ENCODE measurements around the gene ZMYND15.

ZMYND15 gene

GRCh38 chr17:4750606-4751005 lies 11.0 kb downstream of the ZMYND15 start:
- no peak overlapping the region for H3K4me3 ChIP-seq (ENCODE audit: low read depth, low read length)
- no peak for DNase-seq (ENCODE audit: low read depth)
- TF ChIP-seq CTCF (IDR thresholded peaks at IDR 0.05; ENCODE audit: control insufficient read depth, extremely low read depth, insufficient read depth) = no peak

DNA sequence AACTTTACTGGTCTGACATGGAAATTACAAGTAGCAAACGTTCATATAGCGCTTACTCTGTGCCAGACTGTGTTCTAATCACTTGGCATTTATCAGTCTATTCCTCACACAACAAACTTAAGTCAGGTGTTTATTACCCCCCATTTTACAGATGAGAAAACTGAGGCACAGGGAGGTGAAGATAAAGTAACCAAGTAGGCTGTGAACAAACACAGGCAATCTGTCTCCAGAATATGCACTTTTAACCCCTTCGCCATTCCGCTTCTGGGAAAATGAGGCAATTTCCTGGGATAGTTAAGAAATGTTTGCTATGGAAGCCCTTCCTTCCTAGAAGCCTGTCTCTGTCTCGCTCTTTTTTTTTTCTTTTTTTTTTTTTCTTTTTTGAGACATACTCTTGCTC lies 12.3 kb downstream of the ZMYND15 start:
- no peak overlapping the region for H3K4me3 ChIP-seq (ENCODE audit: low read depth, low read length)
- DNase-seq (ENCODE audit: low read depth) = no peak
- TF ChIP-seq CTCF (IDR thresholded peaks at IDR 0.05; ENCODE audit: control insufficient read depth, extremely low read depth, insufficient read depth) = no peak

GRCh38 chr17:4753392-4753791 lies 13.8 kb downstream of the ZMYND15 start:
- no peak for TF ChIP-seq CTCF (IDR thresholded peaks at IDR 0.05; ENCODE audit: control insufficient read depth, extremely low read depth, insufficient read depth)

GRCh38 chr17:4759776-4760236 lies 20.2 kb downstream of the ZMYND15 start:
- no peak for DNase-seq (ENCODE audit: low read depth)
- no peak overlapping the region for H3K4me3 ChIP-seq (ENCODE audit: low read depth, low read length)
- no peak for TF ChIP-seq CTCF (IDR thresholded peaks at IDR 0.05; ENCODE audit: control insufficient read depth, extremely low read depth, insufficient read depth)

More at GRCh38 chr17:4753392-4753791, 13.8 kb downstream of the ZMYND15 start:
- DNase-seq (ENCODE audit: low read depth) = no peak
- no peak overlapping the region for H3K4me3 ChIP-seq (ENCODE audit: low read depth, low read length)

- no peak overlapping the region for H3K4me3 ChIP-seq (ENCODE audit: low read depth, low read length)
- no peak for DNase-seq (ENCODE audit: low read depth)
- TF ChIP-seq CTCF (IDR thresholded peaks at IDR 0.05; ENCODE audit: control insufficient read depth, extremely low read depth, insufficient read depth) = no peak
Observed at GRCh38 chr17:4764595-4764994, 25.0 kb downstream of the ZMYND15 start.

GRCh38 chr17:4766201-4766600 lies 26.6 kb downstream of the ZMYND15 start:
- DNase-seq (ENCODE audit: low read depth) = no peak
- TF ChIP-seq CTCF (IDR thresholded peaks at IDR 0.05; ENCODE audit: control insufficient read depth, extremely low read depth, insufficient read depth) = no peak
- no peak overlapping the region for H3K4me3 ChIP-seq (ENCODE audit: low read depth, low read length)

- no peak for TF ChIP-seq CTCF (IDR thresholded peaks at IDR 0.05; ENCODE audit: control insufficient read depth, extremely low read depth, insufficient read depth)
- no peak overlapping the region for H3K4me3 ChIP-seq (ENCODE audit: low read depth, low read length)
- DNase-seq (ENCODE audit: low read depth) = no peak
Observed at GRCh38 chr17:4766723-4767122, 27.1 kb downstream of the ZMYND15 start.
